ENCODE measurements around the gene WDR86.
A peak's percentile ranks its signal among the peaks of the same experiment; 100 is the strongest.

WDR86 gene

DNA sequence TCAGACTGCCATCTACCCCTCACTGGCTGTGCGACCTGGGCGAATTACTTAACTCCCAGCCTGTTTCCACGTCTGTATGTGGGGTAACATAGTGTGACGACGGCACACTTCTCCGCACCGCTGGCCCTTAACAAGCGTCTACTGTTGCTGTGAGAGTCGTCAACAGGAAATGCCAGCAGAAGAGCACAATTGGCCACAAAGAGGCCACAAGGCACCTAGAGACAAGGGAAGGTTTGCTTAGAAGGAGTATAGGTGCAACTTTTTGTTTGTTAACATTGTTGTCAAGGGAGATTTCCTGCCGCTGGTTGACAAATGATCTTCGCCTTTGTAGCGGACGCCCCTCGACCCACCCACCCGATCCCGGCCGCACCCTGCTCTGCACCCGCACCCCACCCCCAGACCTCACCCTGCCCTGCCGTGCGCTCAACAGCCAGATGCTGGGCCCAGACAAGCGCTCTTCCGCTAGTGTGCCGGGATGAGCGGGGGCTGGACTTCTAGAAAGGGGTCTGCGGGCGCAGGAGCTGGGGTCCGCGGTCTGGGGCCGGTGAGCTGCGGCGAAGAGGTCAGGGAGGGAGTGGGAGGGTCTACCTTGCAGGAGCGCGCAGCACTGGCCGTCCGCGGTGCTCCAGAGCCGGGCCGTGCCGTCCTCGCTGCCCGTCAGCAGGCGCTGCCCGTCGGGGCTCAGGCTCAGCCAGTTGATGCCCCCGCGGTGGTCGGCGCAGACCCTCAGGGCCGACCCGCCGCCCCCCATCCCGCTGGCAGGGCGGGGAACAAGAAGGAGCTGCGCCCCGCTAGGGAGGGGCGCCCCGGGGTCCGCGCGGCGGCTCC, 785 bp downstream of the WDR86 start:
- DNase-seq (ENCODE audit: low read depth in 2 of 2, low spot score in 1 of 2): peak in 1 of 2 donors; percentile 11

GRCh38 chr7:151408498-151408838, 1.4 kb downstream of the WDR86 start:
- DNase-seq (ENCODE audit: low read depth in 2 of 2, low spot score in 1 of 2): no peak

GRCh38 chr7:151406886-151407583, 2.8 kb downstream of the WDR86 start:
- DNase-seq (ENCODE audit: low read depth in 2 of 2, low spot score in 1 of 2): no peak

GRCh38 chr7:151406051-151406875, 3.6 kb downstream of the WDR86 start:
- DNase-seq (ENCODE audit: low read depth in 2 of 2, low spot score in 1 of 2): no peak

DNA sequence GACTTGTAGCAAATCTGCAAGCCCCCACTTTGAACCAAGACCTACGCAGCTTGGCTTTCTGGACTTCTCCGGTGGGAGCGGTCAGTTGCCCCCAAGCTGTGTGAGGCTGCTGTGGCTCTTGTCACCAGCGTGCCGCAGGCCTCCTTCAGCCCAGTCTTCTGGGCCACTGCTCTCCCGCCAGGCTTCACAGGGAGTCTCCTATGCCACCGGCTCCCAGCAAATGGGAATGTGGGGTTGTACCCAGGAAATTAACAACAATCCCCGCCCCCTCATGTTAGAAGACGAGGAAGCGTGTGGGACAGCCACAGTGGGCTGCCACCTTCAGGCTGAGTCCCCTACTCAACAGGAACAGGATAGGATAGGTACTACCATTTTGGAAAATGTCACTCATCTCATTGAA, 4.2 kb downstream of the WDR86 start:
- no peak for DNase-seq (ENCODE audit: low read depth in 2 of 2, low spot score in 1 of 2)

- no peak for DNase-seq (ENCODE audit: low read depth in 2 of 2, low spot score in 1 of 2)
These were observed 4.8 kb downstream of the WDR86 start for GRCh38 chr7:151405056-151405455.

DNA sequence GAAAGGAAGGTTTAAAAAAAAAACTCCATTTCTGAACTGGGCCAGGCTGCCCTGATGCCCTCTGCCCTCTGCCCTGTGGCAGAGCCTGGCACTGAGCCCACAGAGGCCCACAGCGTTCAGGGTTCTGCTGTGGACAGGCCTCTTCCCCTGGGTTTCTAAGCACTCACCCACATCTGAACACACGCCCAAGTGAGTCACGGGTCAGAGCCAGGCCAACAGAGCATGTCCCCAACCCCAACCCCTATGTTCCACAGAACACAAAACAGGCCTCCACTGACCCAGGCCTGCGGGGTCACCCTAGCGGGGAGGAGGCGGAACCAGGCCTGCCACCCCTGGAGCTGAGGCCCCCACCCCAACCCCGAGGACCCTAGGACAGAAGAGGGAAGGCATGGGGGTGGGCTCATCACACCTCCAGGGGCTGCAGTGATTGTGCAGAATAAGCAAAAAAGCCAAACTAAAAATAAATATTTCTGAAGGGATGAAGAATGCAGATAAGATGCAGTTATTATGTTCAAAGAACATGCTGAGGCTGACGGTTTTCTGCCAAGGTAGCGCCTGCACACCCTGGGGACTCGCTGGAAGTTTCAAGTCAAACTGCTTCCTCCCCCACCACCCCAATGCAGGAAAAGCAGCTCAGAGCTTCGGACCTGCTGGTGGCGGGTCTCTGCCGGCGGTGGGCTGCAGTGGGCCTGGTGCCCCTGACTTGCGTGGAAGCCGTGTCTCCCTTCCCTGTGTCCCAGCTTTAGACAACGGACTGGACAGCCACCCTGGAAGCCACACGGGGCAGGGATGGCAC, 5.4 kb downstream of the WDR86 start:
- DNase-seq (ENCODE audit: low read depth in 2 of 2, low spot score in 1 of 2): no peak

- DNase-seq (ENCODE audit: low read depth in 2 of 2, low spot score in 1 of 2): no peak
These were observed 6.1 kb downstream of the WDR86 start for GRCh38 chr7:151403764-151404163.

GRCh38 chr7:151402029-151402835, 7.6 kb downstream of the WDR86 start:
- no peak for DNase-seq (ENCODE audit: low read depth in 2 of 2, low spot score in 1 of 2)

DNA sequence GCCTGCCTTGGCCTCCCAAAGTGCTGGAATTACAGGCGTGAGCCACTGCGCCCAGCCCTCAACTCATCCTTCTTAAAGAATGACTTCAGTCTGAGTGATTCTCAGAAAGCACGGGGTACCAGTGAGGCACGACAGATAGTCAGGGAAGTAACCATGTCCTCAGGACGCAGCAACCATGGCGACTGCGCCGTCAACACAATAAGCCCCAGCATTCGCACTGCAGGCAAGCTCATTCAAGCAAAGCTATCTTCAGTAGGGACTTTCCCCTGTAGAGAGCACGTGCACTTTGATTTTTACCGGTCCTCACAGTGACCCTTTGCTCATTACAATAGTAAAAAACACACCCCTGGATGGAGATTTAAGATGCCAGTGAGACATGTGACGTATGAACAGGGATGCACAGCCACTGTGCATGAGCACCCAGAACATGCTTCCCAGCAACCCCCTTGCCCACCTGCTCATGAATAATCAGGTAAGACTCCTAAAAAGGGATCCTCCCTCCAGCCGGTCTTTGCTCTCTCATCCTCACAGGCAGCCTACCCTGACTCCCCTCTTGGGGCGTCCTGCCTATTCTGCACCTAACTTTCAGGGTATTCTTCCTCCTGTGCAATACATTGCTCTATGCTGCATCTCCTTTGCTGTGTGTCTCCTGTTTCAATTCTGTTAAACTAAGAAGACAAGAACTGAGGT, 9.1 kb downstream of the WDR86 start:
- no peak for DNase-seq (ENCODE audit: low read depth in 2 of 2, low spot score in 1 of 2)

GRCh38 chr7:151399906-151400305, 9.9 kb downstream of the WDR86 start:
- no peak for DNase-seq (ENCODE audit: low read depth in 2 of 2, low spot score in 1 of 2)

GRCh38 chr7:151399305-151399601, 10.6 kb downstream of the WDR86 start:
- no peak for DNase-seq (ENCODE audit: low read depth in 2 of 2, low spot score in 1 of 2)

GRCh38 chr7:151398446-151399304, 11.2 kb downstream of the WDR86 start:
- DNase-seq (ENCODE audit: low read depth in 2 of 2, low spot score in 1 of 2): no peak

DNA sequence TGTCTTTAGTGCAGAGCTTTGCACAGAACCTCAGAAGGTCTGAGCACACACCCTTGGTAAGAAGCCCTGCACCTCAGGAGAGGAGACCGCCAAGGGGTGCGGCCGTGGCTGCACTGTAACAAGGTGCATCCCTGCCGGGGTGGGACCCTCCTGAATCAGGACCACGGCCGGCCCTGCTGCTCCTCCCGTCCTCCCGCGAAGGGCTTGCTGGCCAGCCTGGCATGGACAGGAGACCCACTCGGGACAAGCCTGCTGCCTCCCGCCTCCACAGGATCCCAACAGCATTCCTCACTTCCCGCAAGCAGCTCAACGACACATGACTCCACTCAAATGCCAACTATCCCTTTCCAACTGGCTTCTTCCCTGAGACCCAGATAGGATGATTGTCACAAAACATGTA, 12.8 kb downstream of the WDR86 start:
- no peak for DNase-seq (ENCODE audit: low read depth in 2 of 2, low spot score in 1 of 2)

DNA sequence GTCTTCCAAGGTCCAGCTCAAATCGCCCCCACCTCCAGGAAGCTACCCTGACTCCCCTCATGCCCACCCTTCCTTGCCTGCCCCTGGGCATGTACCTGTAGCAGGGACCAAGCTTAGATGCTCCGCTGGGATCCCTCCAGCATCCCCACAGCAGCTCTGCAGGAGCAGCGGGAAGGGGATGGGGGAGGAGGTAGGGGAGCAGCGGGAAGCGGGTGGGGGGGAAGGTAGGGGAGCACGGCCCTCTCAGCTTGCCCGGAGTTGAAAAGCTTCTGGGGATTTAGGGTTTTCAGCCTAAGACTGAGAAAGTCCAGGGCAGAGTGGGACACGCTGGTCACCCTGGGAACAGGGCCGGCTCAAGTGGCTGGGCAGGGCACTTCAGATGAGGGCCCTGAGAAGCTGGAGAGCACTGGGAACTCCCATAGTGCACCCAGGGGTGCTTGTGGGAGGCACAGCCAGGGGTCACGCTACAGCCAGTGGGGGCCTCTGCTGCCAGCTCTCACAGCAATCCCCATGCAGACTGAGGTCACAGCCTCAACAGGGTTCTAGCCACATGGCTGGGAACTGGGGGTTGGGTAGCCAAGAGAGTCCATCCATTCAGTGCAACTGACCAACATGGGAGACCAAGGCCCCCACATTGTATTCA, 13.4 kb downstream of the WDR86 start:
- DNase-seq (ENCODE audit: low read depth in 2 of 2, low spot score in 1 of 2): no peak

- DNase-seq (ENCODE audit: low read depth in 2 of 2, low spot score in 1 of 2): no peak
These were observed 14.8 kb downstream of the WDR86 start for GRCh38 chr7:151395036-151395367.

DNA sequence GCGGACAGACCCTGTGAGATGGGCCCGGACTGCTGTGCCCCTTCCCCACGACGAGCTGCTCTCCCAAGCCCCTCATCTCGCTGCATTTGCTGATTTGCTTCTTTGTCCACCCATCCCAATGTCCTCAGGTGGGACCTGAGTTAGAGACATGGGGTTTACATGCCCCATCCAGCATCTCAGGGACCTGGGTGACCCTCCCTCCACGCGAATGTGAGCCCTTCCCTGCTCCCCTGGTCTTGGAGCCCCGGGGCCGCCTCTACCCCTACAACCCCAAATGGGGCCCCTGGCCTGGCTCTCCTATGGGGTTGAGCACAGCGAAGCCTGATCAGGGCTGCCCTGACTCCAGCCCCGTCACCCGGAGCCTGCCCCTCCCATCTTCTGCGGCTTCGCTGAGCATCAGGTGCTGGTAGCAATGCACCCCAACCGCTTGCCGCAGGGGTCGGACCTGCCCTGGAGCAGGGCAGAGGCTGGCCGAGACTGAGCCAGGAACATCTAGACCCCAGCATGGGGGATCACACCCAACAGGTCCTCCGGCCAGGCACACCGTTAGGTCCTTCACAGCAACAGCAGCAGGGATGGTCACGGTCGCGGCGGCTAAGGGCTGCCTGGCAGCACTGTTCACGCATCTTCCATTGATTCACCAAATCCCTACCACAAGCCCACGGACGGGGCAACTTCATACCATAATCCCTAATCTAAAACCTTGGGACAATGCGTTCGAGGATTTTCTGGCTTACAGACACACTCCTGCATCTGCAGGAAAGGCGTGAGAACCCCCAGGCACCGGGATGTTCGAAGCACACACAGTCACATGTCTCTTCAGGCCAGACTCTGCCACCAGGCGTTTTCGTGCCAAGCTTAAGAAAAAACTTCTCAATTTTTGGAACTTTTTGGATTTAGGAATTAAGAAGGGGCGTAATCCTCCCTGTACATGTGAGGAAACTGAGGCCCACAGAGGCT, 15.5 kb downstream of the WDR86 start:
- DNase-seq (ENCODE audit: low read depth in 2 of 2, low spot score in 1 of 2): no peak
